KOPT-K1 (cell line): ENCODE measurements around the gene ARTN.

Source experiments
- H3K27ac ChIP-seq: fragments of 200-600 bp; sonication (generic); 2 replicates; pipeline ENCODE4 v1.5.1; 2016; ENCODE audit warnings: antibody characterized with exemption, mild to moderate bottlenecking, low read depth, low read length; ENCODE audit not compliant: poor library complexity, severe bottlenecking
- H3K36me3 ChIP-seq: fragments of 200-600 bp; sonication (generic); 2 replicates; pipeline ENCODE4 v1.5.1; 2017; ENCODE audit warnings: antibody characterized with exemption, mild to moderate bottlenecking, low read length, moderate library complexity; ENCODE audit not compliant: insufficient read depth
- H3K9me3 ChIP-seq: fragments of 200-600 bp; sonication (generic); 2 replicates; pipeline ENCODE4 v1.5.1; 2017; ENCODE audit warnings: antibody characterized with exemption, low read length, mild to moderate bottlenecking; ENCODE audit not compliant: insufficient read depth, poor library complexity, severe bottlenecking

ARTN gene

GRCh38 chr1:43933386-43934100 is at the start of gene ARTN:
Gene ARTN (plus strand): TSS chr1:43933801. CDS start chr1:43935657, 1,856 bp downstream.
- peaks cover 7% of the 10 kb centered on the region; the same call in 1 of the 2 replicates for H3K36me3 ChIP-seq
- H3K9me3 ChIP-seq: no peaks in the 10 kb centered on the region
- no peak within 1 kb of the TSS for H3K27ac ChIP-seq

- H3K27ac ChIP-seq: peak overlapping the region; percentile 39
- no peaks in the 10 kb centered on the region for H3K9me3 ChIP-seq
- no peaks in the 10 kb centered on the region for H3K36me3 ChIP-seq
Observed at GRCh38 chr1:43885279-43885801, 48.3 kb upstream of the ARTN start.

- Histone ChIP-seq H3K9me3 (no peaks in the 10 kb centered on the region), H3K27ac (no peak overlapping the region), H3K36me3 (no peaks in the 10 kb centered on the region)
Observed at GRCh38 chr1:43887748-43888147, 45.9 kb upstream of the ARTN start.

GRCh38 chr1:43890815-43891214 is 42.8 kb upstream of the ARTN start:
- H3K27ac ChIP-seq: no peak overlapping the region
- H3K9me3 ChIP-seq: no peaks in the 10 kb centered on the region
- peaks cover 14% of the 10 kb centered on the region; the same call in 1 of the 2 replicates for H3K36me3 ChIP-seq

- Histone ChIP-seq H3K36me3 (peaks cover 21% of the 10 kb centered on the region; the same call in 1 of the 2 replicates), H3K9me3 (no peaks in the 10 kb centered on the region), H3K27ac (no peak overlapping the region)
Observed at GRCh38 chr1:43893006-43893405, 40.6 kb upstream of the ARTN start.

- Histone ChIP-seq H3K9me3 (no peaks in the 10 kb centered on the region), H3K36me3 (peaks cover 50% of the 10 kb centered on the region; the same call in 1 of the 2 replicates), H3K27ac (no peak overlapping the region)
Observed at GRCh38 chr1:43898981-43899380, 34.6 kb upstream of the ARTN start.

- Histone ChIP-seq H3K9me3 (no peaks in the 10 kb centered on the region), H3K27ac (no peak overlapping the region), H3K36me3 (peaks cover 38% of the 10 kb centered on the region; the same call in 1 of the 2 replicates)
Observed at GRCh38 chr1:43900386-43900785, 33.2 kb upstream of the ARTN start.

GRCh38 chr1:43901196-43901961 is 32.2 kb upstream of the ARTN start:
- Histone ChIP-seq H3K27ac (no peak overlapping the region), H3K36me3 (peaks cover 38% of the 10 kb centered on the region; the same call in 1 of the 2 replicates)

DNA sequence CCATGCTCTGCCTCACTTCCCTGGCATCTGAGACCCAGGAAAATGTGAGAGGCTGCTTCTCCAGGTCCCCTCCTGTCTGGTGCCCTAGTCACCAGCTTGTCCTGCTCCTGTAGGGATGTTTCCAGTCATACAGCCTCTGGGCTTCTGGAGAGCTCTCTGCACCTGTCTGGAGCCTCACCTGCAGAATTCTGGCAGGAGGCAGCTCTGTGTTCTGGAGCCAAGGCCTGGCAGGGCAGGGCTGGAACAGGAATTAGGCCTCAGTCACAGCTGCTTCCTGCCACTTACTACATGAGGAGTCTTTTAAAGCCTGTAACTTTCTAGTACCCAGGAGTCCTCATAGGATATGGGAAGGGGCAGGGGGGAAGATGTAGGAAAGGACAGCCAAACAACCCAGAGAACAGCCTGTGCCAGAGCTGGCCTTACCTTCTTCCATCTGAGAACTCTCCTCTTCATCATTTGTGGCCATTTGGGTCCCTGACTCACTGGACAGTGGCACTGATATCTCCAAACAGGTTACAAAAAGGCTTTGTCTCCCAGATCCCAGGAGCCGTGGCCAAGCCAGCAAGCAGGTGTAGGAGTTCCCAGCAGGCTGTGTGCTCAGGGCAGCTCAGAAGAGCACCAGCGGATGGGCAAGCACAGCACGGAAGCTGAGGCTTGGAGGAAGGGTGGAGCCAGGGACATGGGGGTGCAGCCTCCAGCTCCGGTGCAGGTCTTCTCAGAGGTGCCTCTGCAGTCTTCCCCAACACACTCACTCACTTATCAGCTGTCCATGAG is 31.4 kb upstream of the ARTN start:
- Histone ChIP-seq H3K27ac (no peak overlapping the region), H3K36me3 (peaks cover 35% of the 10 kb centered on the region; the same call in 1 of the 2 replicates), H3K9me3 (no peaks in the 10 kb centered on the region)

More at GRCh38 chr1:43901196-43901961, 32.2 kb upstream of the ARTN start:
- no peaks in the 10 kb centered on the region for H3K9me3 ChIP-seq

GRCh38 chr1:43904660-43905551 is 28.7 kb upstream of the ARTN start:
- Histone ChIP-seq H3K27ac (no peak overlapping the region), H3K36me3 (peaks cover 13% of the 10 kb centered on the region; the same call in 1 of the 2 replicates), H3K9me3 (no peaks in the 10 kb centered on the region)

DNA sequence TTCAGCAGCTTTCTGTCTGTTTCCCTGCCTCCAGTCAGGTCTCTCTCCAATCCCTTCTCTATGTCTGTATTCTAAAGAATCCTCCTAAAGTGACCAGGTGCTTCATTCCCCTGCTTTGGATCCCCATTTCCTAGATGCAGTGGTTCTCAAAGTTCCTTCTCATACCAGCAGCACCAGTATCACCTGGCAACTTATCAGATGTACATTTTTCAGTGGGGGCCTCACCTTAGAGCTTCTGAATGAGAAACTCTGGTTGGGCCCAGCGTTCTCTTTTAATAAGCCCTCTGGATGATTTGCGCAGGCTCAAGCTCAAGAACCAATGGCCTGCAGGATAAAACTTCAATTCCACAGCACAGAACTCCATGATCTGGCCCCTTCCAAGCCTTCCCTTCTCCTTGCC is 25.4 kb upstream of the ARTN start:
- no peak overlapping the region for H3K27ac ChIP-seq
- no peaks in the 10 kb centered on the region for H3K9me3 ChIP-seq
- H3K36me3 ChIP-seq: no peaks in the 10 kb centered on the region; the same call in 1 of the 2 replicates

DNA sequence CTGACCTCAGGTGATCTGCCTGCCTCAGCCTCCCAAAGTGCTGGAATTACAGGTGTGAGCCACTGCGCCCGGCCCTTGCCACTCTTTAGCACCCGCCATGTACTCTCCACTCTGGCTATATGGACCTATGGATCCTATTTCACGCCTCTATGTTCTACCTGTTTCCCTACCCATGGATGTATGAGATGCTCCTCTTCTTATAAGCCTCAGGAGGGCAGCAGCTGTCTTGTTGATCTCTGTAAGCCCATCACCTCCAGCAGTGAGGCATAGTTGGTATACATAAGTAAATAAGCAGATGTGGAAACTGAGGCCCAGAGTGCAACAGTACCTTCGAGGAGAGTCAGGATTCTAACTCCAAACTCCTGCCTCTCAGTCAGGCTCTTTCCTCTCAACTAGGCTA is 24.7 kb upstream of the ARTN start:
- Histone ChIP-seq H3K36me3 (no peaks in the 10 kb centered on the region; the same call in 1 of the 2 replicates), H3K9me3 (no peaks in the 10 kb centered on the region), H3K27ac (no peak overlapping the region)

GRCh38 chr1:43910343-43910742 is 23.3 kb upstream of the ARTN start:
- Histone ChIP-seq H3K27ac (no peak overlapping the region), H3K36me3 (no peaks in the 10 kb centered on the region; the same call in 1 of the 2 replicates), H3K9me3 (no peaks in the 10 kb centered on the region)

DNA sequence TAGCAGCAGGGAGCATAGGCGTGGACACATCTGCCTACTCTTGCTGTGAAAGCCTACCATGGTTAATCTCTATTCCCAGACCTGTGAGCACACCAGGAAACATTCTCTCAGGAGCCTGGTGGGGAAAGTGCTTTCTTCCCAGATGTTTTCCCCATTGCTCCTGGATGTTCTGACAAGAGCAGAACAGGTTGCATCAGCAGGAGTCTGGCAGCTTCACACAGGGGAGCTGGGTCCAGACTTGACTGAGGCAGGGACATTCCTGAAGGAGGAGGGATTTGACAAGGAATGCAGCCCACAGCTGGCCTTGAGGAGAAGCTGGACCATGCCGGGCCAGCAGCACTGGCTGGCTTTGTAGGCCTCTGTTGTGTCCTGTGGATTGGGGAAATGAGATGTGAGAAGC is 21.0 kb upstream of the ARTN start:
- Histone ChIP-seq H3K9me3 (no peaks in the 10 kb centered on the region), H3K36me3 (no peaks in the 10 kb centered on the region; the same call in 1 of the 2 replicates), H3K27ac (no peak overlapping the region)
